CD4-positive, alpha-beta T cell (primary cell): Measurements from ENCODE around the gene ST3GAL3. TPM values are rescaled to one million over a fixed set of nuclear protein-coding genes. Genes with fewer than 3 reads are reported as not detected.

Experiments
- ATAC-seq: fragments of 200-7000 bp; cut with Tn5 transposase; one replicate; pipeline ENCODE4 v1.10.0; 2022; ENCODE audit warnings: mild to moderate bottlenecking; ENCODE audit not compliant: poor library complexity
- CTCF ChIA-PET: fragments of 350-600 bp; sonication (Branson Sonifier 250); formaldehyde crosslinking; loops from one replicate; lab custom pipeline; 2021; ENCODE audit warnings: antibody characterized with exemption, inconsistent platforms; lab: Charles Lee
- POLR2A ChIA-PET: fragments of 350-600 bp; sonication (Branson Sonifier 250); formaldehyde crosslinking; loops from one replicate; lab custom pipeline; 2021; ENCODE audit warnings: antibody characterized with exemption, inconsistent platforms; lab: Charles Lee
- DNase-seq, 14 experiments: peaks; one replicate each; pipeline ENCODE4 v3.0.0-alpha.2; 2013 to 2020; ENCODE audit warnings: mixed read lengths in 2 of 14
- H3K27ac ChIP-seq, 2 donors: one replicate each; pipeline versions ENCODE4 v1.5.1 to v1.7.0; 2013; ENCODE audit warnings: low read length in 2 of 2, low read depth in 1 of 2, mild to moderate bottlenecking in 1 of 2
- H3K27me3 ChIP-seq, 2 experiments: 1 replicate in 1 of 2; 2 replicates in 1 of 2; pipeline versions ENCODE4 v1.6.1 to v1.7.0; 2013; ENCODE audit warnings: low read length in 2 of 2, control low read depth in 1 of 2, mild to moderate bottlenecking in 1 of 2, moderate library complexity in 1 of 2; ENCODE audit not compliant: insufficient read depth in 2 of 2, control insufficient read depth in 1 of 2
- H3K36me3 ChIP-seq: one replicate; pipeline ENCODE4 v1.6.1; 2013; ENCODE audit warnings: low read length, control low read depth; ENCODE audit not compliant: insufficient read depth
- H3K4me1 ChIP-seq: one replicate; pipeline ENCODE4 v1.6.1; 2013; ENCODE audit warnings: low read length, control low read depth; ENCODE audit not compliant: insufficient read depth
- H3K4me3 ChIP-seq: one replicate; pipeline ENCODE4 v1.5.1; 2013; ENCODE audit warnings: mild to moderate bottlenecking, low read length, moderate library complexity
- H3K9me3 ChIP-seq, 2 experiments: 1 replicate in 1 of 2; 2 replicates in 1 of 2; pipeline versions ENCODE4 v1.6.1 to v1.7.0; 2013; ENCODE audit warnings: low read length in 2 of 2, mild to moderate bottlenecking in 2 of 2, control low read depth in 1 of 2, moderate library complexity in 1 of 2; ENCODE audit not compliant: control insufficient read depth in 1 of 2, insufficient read depth in 1 of 2
- H3K27ac Mint-ChIP-seq: one replicate; pipeline ENCODE4 v1.8.0; 2020; ENCODE audit warnings: mixed read lengths
- H3K27me3 Mint-ChIP-seq: one replicate; pipeline ENCODE4 v1.8.0; 2021; ENCODE audit warnings: mixed read lengths
- H3K36me3 Mint-ChIP-seq: one replicate; pipeline ENCODE4 v1.8.0; 2021; ENCODE audit warnings: low read depth, mixed read lengths
- H3K4me1 Mint-ChIP-seq: one replicate; pipeline ENCODE4 v1.8.0; 2021; ENCODE audit warnings: low read depth, mixed read lengths
- H3K4me3 Mint-ChIP-seq: one replicate; pipeline ENCODE4 v1.8.0; 2020; ENCODE audit warnings: mild to moderate bottlenecking, mixed read lengths
- H3K9me3 Mint-ChIP-seq: one replicate; pipeline ENCODE4 v1.8.0; 2020; ENCODE audit warnings: mixed read lengths
- CTCF ChIP-seq: fragments of 200-600 bp; IDR thresholded peaks from one replicate; pipeline ENCODE4 v1.8.0; 2022; ENCODE audit warnings: antibody characterized with exemption, mild to moderate bottlenecking
- intact Hi-C, 2 experiments: fragments of 100-400 bp; cut with DNase I in 1 of 2; cut with micrococcal nuclease in 1 of 2; formaldehyde crosslinking; loops; one replicate each; pipeline versions ENCODE4 v1.15.1 to v1.9.0; 2023 to 2025; cut with DNase I, micrococcal nuclease
- total RNA-seq, 174 experiments: library from RNA in 2 of 174; stranded (reverse) in 2 of 174; gene quantifications; one replicate each; pipeline ENCODE4 v1.2.3 and lab custom pipeline; 2021 to 2026

Gene ST3GAL3
- total RNA-seq, 2 experiments from 2014 or later, result 17.6 to 20.5 TPM

- ChIA-PET CTCF (no interaction called here), POLR2A (no interaction called here)
- ATAC-seq, result no peak
- Histone ChIP-seq H3K27ac (no peak overlapping the region), H3K4me3 (no peak overlapping the region), H3K36me3 (peaks cover 4% of the 10 kb centered on the region), H3K27me3 (peaks cover 27% of the 10 kb centered on the region in 2 experiments), H3K9me3 (peaks cover 0 to 12% of the 10 kb centered on the region in 2 experiments), H3K4me1 (peaks cover 24% of the 10 kb centered on the region)
- no peak for DNase-seq
- H3K4me3 Mint-ChIP-seq, result no peak overlapping the region
- no peaks in the 10 kb centered on the region for H3K9me3 Mint-ChIP-seq
- intact Hi-C loops, result loop anchor here in 1 of 2 experiments (10.0 kb wide), 1 partner anchor 714 kb away; no protein-coding TSS in a partner anchor
- H3K27me3 Mint-ChIP-seq, result peaks cover 21% of the 10 kb centered on the region
- TF ChIP-seq CTCF, result no peak
- peaks cover 15% of the 10 kb centered on the region for H3K4me1 Mint-ChIP-seq
- H3K36me3 Mint-ChIP-seq, result no peaks in the 10 kb centered on the region
- H3K27ac Mint-ChIP-seq, result no peak overlapping the region
These were observed 231.0 kb downstream of the ST3GAL3 start for GRCh38 chr1:43938383-43938782.

- Histone ChIP-seq H3K4me1 (peaks cover 18% of the 10 kb centered on the region), H3K4me3 (no peak overlapping the region), H3K36me3 (peaks cover 4% of the 10 kb centered on the region), H3K27ac (no peak overlapping the region), H3K9me3 (peaks cover 0 to 9% of the 10 kb centered on the region in 2 experiments), H3K27me3 (peaks cover 20 to 22% of the 10 kb centered on the region in 2 experiments)
- H3K27me3 Mint-ChIP-seq, result peaks cover 17% of the 10 kb centered on the region
- TF ChIP-seq CTCF, result no peak
- no peak for DNase-seq
- intact Hi-C loops, result loop anchor here in 1 of 2 experiments (10.0 kb wide), 1 partner anchor 714 kb away; no protein-coding TSS in a partner anchor
- no peaks in the 10 kb centered on the region for H3K9me3 Mint-ChIP-seq
- H3K4me1 Mint-ChIP-seq, result peaks cover 11% of the 10 kb centered on the region
- no peak for ATAC-seq
- H3K4me3 Mint-ChIP-seq, result no peak overlapping the region
- no peak overlapping the region for H3K27ac Mint-ChIP-seq
- ChIA-PET POLR2A (no interaction called here), CTCF (no interaction called here)
- H3K36me3 Mint-ChIP-seq, result no peaks in the 10 kb centered on the region
These were observed 231.7 kb downstream of the ST3GAL3 start for GRCh38 chr1:43938892-43939587.

- no peak overlapping the region for H3K4me3 Mint-ChIP-seq
- Histone ChIP-seq H3K4me1 (peaks cover 22% of the 10 kb centered on the region), H3K36me3 (peaks cover 2% of the 10 kb centered on the region), H3K9me3 (no peaks in the 10 kb centered on the region), H3K4me3 (no peak overlapping the region), H3K27ac (no peak overlapping the region), H3K27me3 (no peaks in the 10 kb centered on the region)
- intact Hi-C loops, result loop anchor here in 1 of 2 experiments (10.0 kb wide), 3 partner anchors 488 to 1128 kb away; partner anchors contain the start of genes ELOVL1, ERMAP, HYI and SVBP
- no peak for ATAC-seq
- POLR2A ChIA-PET, result no interaction called here
- no peaks in the 10 kb centered on the region for H3K27me3 Mint-ChIP-seq
- H3K36me3 Mint-ChIP-seq, result peaks cover 7% of the 10 kb centered on the region
- no peak for DNase-seq
- TF ChIP-seq CTCF, result no peak
- H3K4me1 Mint-ChIP-seq, result peaks cover 26% of the 10 kb centered on the region
- H3K27ac Mint-ChIP-seq, result no peak overlapping the region
- CTCF ChIA-PET, result no interaction called here
- H3K9me3 Mint-ChIP-seq, result no peaks in the 10 kb centered on the region
These were observed 235.1 kb downstream of the ST3GAL3 start for GRCh38 chr1:43942411-43942810.
